Measurements from ENCODE around the gene PEPD.

Gene PEPD

GRCh38 chr19:33517922-33518321 lies 3.7 kb downstream of the PEPD start:
- no peak overlapping the region for H2AFZ ChIP-seq (ENCODE audit: low read depth)
- H3K4me3 ChIP-seq (IDR thresholded peaks at IDR 0.05; ENCODE audit: insufficient read depth, low read depth, low read length) = no peak overlapping the region
- no peaks in the 10 kb centered on the region for H4K20me1 ChIP-seq (ENCODE audit: insufficient read depth)
- no peaks in the 10 kb centered on the region for H3K36me3 ChIP-seq (ENCODE audit: insufficient read depth)
- H3K79me2 ChIP-seq (ENCODE audit: insufficient read depth, low read depth) = 0 out of 2 replicates have a peak, but pooled peaks cover 5% of the 10 kb centered on the region
- no peak for TF ChIP-seq CTCF (conservative IDR thresholded peaks at IDR 0.05; ENCODE audit: low read depth, low read length)
- H3K4me2 ChIP-seq = no peak overlapping the region
- H3K27ac ChIP-seq = no peak overlapping the region
- H3K9ac ChIP-seq = no peak overlapping the region
- peaks cover 6% of the 10 kb centered on the region for H3K4me1 ChIP-seq (ENCODE audit: low read depth, poor library complexity, severe bottlenecking)
- no peaks in the 10 kb centered on the region; the same call in 1 of the 2 replicates for H3K27me3 ChIP-seq (ENCODE audit: insufficient read depth, low read depth)

GRCh38 chr19:33515921-33516320 lies 5.7 kb downstream of the PEPD start:
- Histone ChIP-seq H3K36me3 (ENCODE audit: insufficient read depth) (no peaks in the 10 kb centered on the region), H3K27me3 (ENCODE audit: insufficient read depth, low read depth) (no peaks in the 10 kb centered on the region), H3K4me1 (ENCODE audit: low read depth, poor library complexity, severe bottlenecking) (peaks cover 4% of the 10 kb centered on the region), H3K4me3 (IDR thresholded peaks at IDR 0.05; ENCODE audit: insufficient read depth, low read depth, low read length) (no peak overlapping the region), H3K4me2 (no peak overlapping the region), H4K20me1 (ENCODE audit: insufficient read depth) (no peaks in the 10 kb centered on the region), H3K27ac (no peak overlapping the region), H3K79me2 (ENCODE audit: insufficient read depth, low read depth) (0 out of 2 replicates have a peak, but pooled peaks cover 4% of the 10 kb centered on the region), H2AFZ (ENCODE audit: low read depth) (no peak overlapping the region), H3K9ac (no peak overlapping the region)
- no peak for TF ChIP-seq CTCF (conservative IDR thresholded peaks at IDR 0.05; ENCODE audit: low read depth, low read length)

- no peaks in the 10 kb centered on the region for H3K4me1 ChIP-seq (ENCODE audit: low read depth, poor library complexity, severe bottlenecking)
- TF ChIP-seq CTCF (conservative IDR thresholded peaks at IDR 0.05; ENCODE audit: low read depth, low read length) = no peak
- no peaks in the 10 kb centered on the region for H3K36me3 ChIP-seq (ENCODE audit: insufficient read depth)
- H3K27ac ChIP-seq = no peak overlapping the region
- no peaks in the 10 kb centered on the region for H4K20me1 ChIP-seq (ENCODE audit: insufficient read depth)
- no peaks in the 10 kb centered on the region for H3K79me2 ChIP-seq (ENCODE audit: insufficient read depth, low read depth)
- H2AFZ ChIP-seq (ENCODE audit: low read depth) = no peak overlapping the region
- no peak overlapping the region for H3K9ac ChIP-seq
- no peaks in the 10 kb centered on the region for H3K27me3 ChIP-seq (ENCODE audit: insufficient read depth, low read depth)
- no peak overlapping the region for H3K4me3 ChIP-seq (IDR thresholded peaks at IDR 0.05; ENCODE audit: insufficient read depth, low read depth, low read length)
- H3K4me2 ChIP-seq = no peak overlapping the region
Measured at GRCh38 chr19:33514885-33515551, 6.6 kb downstream of the PEPD start.

GRCh38 chr19:33513424-33513823 lies 8.2 kb downstream of the PEPD start:
- no peak overlapping the region for H3K4me2 ChIP-seq
- no peaks in the 10 kb centered on the region for H4K20me1 ChIP-seq (ENCODE audit: insufficient read depth)
- H3K27me3 ChIP-seq (ENCODE audit: insufficient read depth, low read depth) = no peaks in the 10 kb centered on the region

More at GRCh38 chr19:33513424-33513823, 8.2 kb downstream of the PEPD start:
- Histone ChIP-seq H3K4me1 (ENCODE audit: low read depth, poor library complexity, severe bottlenecking) (no peaks in the 10 kb centered on the region), H3K27ac (no peak overlapping the region), H3K9ac (no peak overlapping the region), H3K36me3 (ENCODE audit: insufficient read depth) (no peaks in the 10 kb centered on the region), H2AFZ (ENCODE audit: low read depth) (no peak overlapping the region), H3K79me2 (ENCODE audit: insufficient read depth, low read depth) (no peaks in the 10 kb centered on the region), H3K4me3 (IDR thresholded peaks at IDR 0.05; ENCODE audit: insufficient read depth, low read depth, low read length) (no peak overlapping the region)
- no peak for TF ChIP-seq CTCF (conservative IDR thresholded peaks at IDR 0.05; ENCODE audit: low read depth, low read length)
